Chondrocyte (in vitro differentiated cells): ENCODE results near the gene TBC1D32. TPM values are rescaled to one million over a fixed set of nuclear protein-coding genes. Genes with fewer than 3 reads are reported as not detected.
"Not testable (repeated sequence)": the region's sequence is repeated elsewhere in the genome, so short reads cannot be mapped to it uniquely, and the experiment has no call there.

ENCODE experiments used
- DNase-seq: peaks from one replicate; pipeline ENCODE4 v3.0.0; 2021; ENCODE audit warnings: mixed read lengths, low spot score
- H3K27ac Mint-ChIP-seq: one replicate; pipeline ENCODE4 v1.8.0; 2021; ENCODE audit warnings: mild to moderate bottlenecking, moderate library complexity, mixed read lengths; ENCODE audit not compliant: unreplicated experiment
- H3K27me3 Mint-ChIP-seq: 2 replicates; pipeline ENCODE4 v1.8.0; 2021; ENCODE audit warnings: low read depth, mixed read lengths
- H3K36me3 Mint-ChIP-seq: 2 replicates; pipeline ENCODE4 v1.8.0; 2021; ENCODE audit warnings: low read depth, mixed read lengths
- H3K4me1 Mint-ChIP-seq: 2 replicates; pipeline ENCODE4 v1.8.0; 2021; ENCODE audit warnings: low read depth, mild to moderate bottlenecking, mixed read lengths
- H3K4me3 Mint-ChIP-seq: one replicate; pipeline ENCODE4 v1.8.0; 2021; ENCODE audit warnings: mild to moderate bottlenecking, moderate library complexity, mixed read lengths; ENCODE audit not compliant: unreplicated experiment
- H3K9me3 Mint-ChIP-seq: 2 replicates; pipeline ENCODE4 v1.8.0; 2021; ENCODE audit warnings: low read depth, mixed read lengths
- CTCF ChIP-seq: fragments of 200-600 bp; sonication (generic); IDR thresholded peaks from 2 replicates; pipeline ENCODE4 v1.5.0; 2021; ENCODE audit warnings: antibody characterized with exemption, mild to moderate bottlenecking, moderate library complexity
- total RNA-seq: library from RNA; stranded (reverse); gene quantifications from 3 replicates; pipeline ENCODE4 v1.2.1, GENCODE V29; 2021

The TBC1D32 gene
- total RNA-seq, 1 donor from 2014 or later: 8.9 TPM

GRCh38 chr6:121067381-121067780 lies 266.9 kb downstream of the TBC1D32 start:
- no peak for TF ChIP-seq CTCF
- Mint-ChIP-seq H3K36me3 (peaks cover 15% of the 10 kb centered on the region), H3K4me3 (no peak overlapping the region), H3K9me3 (peaks cover 23% of the 10 kb centered on the region), H3K4me1 (no peaks in the 10 kb centered on the region), H3K27ac (no peak overlapping the region), H3K27me3 (no peaks in the 10 kb centered on the region)
- no peak for DNase-seq

GRCh38 chr6:121064345-121064744 lies 269.9 kb downstream of the TBC1D32 start:
- H3K27me3 Mint-ChIP-seq: no peaks in the 10 kb centered on the region
- H3K27ac Mint-ChIP-seq: no peak overlapping the region
- DNase-seq: no peak
- peaks cover 13% of the 10 kb centered on the region for H3K9me3 Mint-ChIP-seq
- no peak for TF ChIP-seq CTCF
- no peaks in the 10 kb centered on the region for H3K4me1 Mint-ChIP-seq
- H3K36me3 Mint-ChIP-seq: peaks cover 10% of the 10 kb centered on the region
- H3K4me3 Mint-ChIP-seq: no peak overlapping the region

- H3K27me3 Mint-ChIP-seq: peaks cover 1% of the 10 kb centered on the region
- H3K9me3 Mint-ChIP-seq: no peaks in the 10 kb centered on the region
- no peaks in the 10 kb centered on the region for H3K36me3 Mint-ChIP-seq
- no peak overlapping the region for H3K4me3 Mint-ChIP-seq
- no peaks in the 10 kb centered on the region for H3K4me1 Mint-ChIP-seq
- no peak overlapping the region for H3K27ac Mint-ChIP-seq
- TF ChIP-seq CTCF: peak; percentile 92
- DNase-seq: no peak
These were observed 278.6 kb downstream of the TBC1D32 start for GRCh38 chr6:121055572-121056163.

- not testable (repeated sequence) for H3K36me3 Mint-ChIP-seq, H3K27ac Mint-ChIP-seq, H3K4me3 Mint-ChIP-seq, H3K9me3 Mint-ChIP-seq, H3K4me1 Mint-ChIP-seq, DNase-seq, H3K27me3 Mint-ChIP-seq
These were observed 285.7 kb downstream of the TBC1D32 start for GRCh38 chr6:121048593-121048992.

- not testable (repeated sequence) for DNase-seq, H3K36me3 Mint-ChIP-seq, H3K9me3 Mint-ChIP-seq, H3K27ac Mint-ChIP-seq, H3K4me3 Mint-ChIP-seq, H3K4me1 Mint-ChIP-seq, H3K27me3 Mint-ChIP-seq
These were observed 289.4 kb downstream of the TBC1D32 start for GRCh38 chr6:121044905-121045304.

GRCh38 chr6:121043706-121044105 lies 290.6 kb downstream of the TBC1D32 start:
- not testable (repeated sequence) for H3K4me3 Mint-ChIP-seq, H3K4me1 Mint-ChIP-seq, H3K27ac Mint-ChIP-seq

GRCh38 chr6:121043211-121043610 lies 291.1 kb downstream of the TBC1D32 start:
- not testable (repeated sequence) for H3K27ac Mint-ChIP-seq, H3K9me3 Mint-ChIP-seq, H3K4me3 Mint-ChIP-seq, H3K36me3 Mint-ChIP-seq, DNase-seq, H3K27me3 Mint-ChIP-seq, H3K4me1 Mint-ChIP-seq

More at GRCh38 chr6:121043706-121044105, 290.6 kb downstream of the TBC1D32 start:
- H3K36me3 Mint-ChIP-seq, H3K9me3 Mint-ChIP-seq, H3K27me3 Mint-ChIP-seq, DNase-seq: not testable (repeated sequence)
